ENCODE results near the gene MAGI2.

The MAGI2 gene

DNA sequence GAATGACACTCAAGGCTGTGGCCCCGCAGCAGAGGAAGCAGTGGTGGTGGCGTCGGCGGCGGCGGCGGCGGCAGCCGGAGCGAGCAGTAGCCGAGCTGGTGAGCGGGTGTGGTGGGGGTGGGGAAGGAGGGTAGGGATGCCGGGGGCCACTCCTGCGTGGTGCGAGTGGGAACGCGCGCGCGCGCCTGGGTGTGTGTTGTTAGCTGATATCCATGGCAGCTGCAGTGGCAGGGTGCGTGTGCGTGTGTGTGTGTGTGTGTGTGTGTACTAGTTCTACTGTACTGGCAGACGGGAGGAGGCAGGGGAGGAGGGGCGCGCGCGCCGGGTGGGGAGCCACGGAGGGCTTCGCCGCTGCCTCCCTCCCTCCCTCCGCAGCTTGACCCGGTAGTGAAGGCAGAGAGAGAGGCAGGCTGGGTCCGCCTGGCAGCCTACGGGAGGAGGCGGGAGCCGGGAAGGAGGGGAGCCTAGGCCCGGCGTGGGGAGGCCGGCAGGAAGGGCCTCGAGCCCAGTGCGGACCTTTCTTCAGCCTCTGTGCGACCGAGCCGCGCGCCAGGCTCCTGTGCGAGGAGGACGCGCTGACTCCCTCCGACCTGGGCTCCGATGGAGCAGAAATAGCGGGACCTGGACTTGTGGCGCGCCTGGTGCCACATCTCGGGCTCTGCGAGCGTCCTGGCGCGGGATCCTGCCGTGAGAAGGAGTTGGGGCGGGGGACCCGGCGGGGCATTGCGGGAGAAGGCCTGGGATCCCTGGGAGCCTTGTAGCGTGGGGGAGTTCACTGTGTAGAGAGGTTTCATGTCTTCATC is at the start of gene MAGI2:
MAGI2 (minus strand) TSS at position 110 of the 803 bp plus-strand sequence. CDS start 347 bp downstream, outside the sequence.
- peak; percentile 94 for DNase-seq

DNA sequence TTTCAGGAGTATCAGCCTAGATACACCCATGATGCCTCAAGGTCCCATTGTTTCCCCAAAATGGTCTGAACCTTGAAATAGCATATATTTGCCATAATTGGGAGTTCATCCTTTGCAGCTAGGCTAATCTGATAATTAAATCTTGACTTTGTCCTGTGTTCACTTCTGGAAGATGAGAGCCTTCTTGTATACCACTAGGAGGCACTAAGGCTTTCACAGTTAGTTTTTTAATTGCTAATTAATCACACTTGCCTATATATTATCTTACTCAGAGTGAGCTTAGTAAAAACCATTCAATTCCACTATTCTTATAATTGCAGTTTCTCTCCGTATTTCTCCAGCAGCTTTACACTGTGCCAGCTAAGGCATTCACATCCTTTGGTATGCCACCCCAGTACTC is 48.7 kb upstream of the MAGI2 start:
- no peak for DNase-seq

- DNase-seq = no peak
Measured at GRCh38 chr7:79500759-79501158, 47.3 kb upstream of the MAGI2 start.

DNA sequence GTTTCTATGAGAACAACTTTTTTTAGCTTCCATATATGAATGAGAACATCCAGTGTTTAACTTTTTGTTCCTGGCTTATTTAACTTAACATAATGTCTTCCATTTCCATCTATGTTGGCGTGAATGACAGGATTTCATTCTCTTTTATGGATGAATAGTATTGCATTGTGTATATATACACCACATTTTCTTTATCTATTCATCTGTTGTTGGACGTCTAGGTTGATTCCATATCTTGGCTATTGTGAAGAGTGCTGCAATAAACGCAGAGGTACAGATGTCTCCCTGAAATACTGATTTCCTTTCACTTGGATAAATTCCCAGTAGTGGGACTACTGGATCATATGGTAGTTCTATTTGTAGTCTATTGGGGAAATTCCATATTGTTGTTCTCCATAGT is 44.3 kb upstream of the MAGI2 start:
- DNase-seq = no peak

- DNase-seq = peak; percentile 10
Measured at GRCh38 chr7:79495544-79496272, 42.2 kb upstream of the MAGI2 start.

- no peak for DNase-seq
Measured at GRCh38 chr7:79494046-79494445, 40.6 kb upstream of the MAGI2 start.

GRCh38 chr7:79489371-79489770 is 35.9 kb upstream of the MAGI2 start:
- no peak for DNase-seq

DNA sequence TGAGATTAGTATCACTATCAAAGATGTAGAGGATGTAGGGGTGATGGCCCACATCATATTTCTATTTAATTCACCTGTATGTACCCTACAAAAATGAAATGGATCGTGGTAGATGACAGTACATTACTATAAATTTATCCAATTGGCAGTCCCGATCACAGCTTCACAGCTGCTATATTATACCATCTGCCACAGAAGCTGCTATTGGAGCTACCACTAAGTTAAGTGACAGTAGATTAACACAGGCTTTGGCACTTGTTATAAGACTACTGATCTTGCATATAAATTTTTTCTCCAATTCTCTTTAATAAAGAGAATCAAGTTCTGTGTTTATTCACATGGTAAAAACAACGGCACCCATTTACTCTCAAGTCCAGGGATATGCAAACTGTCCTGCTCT is 24.9 kb upstream of the MAGI2 start:
- DNase-seq = no peak

DNA sequence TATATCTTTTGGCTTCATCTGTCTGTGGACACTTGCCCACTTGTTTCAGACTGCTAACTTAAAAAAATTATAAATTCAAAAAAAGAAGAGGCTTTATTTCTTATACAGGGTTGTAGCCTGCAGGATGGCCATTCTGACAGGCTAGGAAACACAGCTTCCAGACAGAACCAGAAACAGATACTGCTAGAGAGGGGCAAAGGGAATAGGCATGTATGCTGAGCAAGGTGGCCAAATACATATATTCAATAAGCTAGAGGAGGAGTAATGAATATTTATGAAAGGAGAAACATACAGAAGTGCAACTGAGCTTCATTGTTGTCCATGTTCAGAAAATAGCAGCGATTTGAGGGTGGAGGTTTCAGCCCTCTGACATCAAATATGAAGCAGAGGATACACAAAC is 22.0 kb upstream of the MAGI2 start:
- no peak for DNase-seq

- DNase-seq = no peak
Measured at GRCh38 chr7:79471699-79472098, 18.2 kb upstream of the MAGI2 start.

DNA sequence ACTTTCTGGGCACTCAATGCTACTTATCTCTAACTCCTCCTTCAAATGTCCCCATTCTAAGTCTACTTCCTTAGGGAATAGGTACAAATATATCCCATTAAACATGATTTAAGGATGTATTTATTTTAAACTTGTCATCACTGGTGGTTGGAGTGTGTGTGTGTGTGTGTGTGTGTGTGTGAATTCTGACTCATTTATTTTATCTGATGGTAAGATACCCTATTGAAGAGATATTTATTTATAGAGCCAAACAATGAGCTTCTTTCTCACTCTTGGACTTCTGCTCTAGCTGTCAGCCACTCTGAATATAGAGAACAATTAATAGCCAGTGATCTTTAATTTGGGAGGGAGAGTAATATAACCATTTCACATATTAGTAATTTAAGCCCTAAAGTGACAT is 17.8 kb upstream of the MAGI2 start:
- no peak for DNase-seq

DNA sequence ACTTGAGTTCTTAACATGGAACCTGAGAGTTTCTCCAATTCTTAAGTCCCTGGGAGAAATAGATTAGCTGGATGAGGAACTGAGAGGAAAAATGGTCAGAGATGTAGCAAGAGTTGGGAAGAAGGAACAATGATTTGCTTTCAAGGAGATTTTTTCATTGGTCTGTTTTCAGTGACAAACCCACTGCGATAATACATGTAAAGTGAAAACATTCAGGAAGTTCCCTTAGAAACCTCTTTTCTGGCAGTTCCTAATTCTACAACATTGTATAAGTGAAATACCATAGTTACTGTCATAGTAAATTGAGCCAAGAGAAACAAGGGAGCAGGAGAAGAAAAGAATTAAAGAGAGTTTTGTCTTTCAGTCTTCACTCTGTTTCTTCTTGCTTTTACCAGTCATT is 12.1 kb upstream of the MAGI2 start:
- no peak for DNase-seq

- no peak for DNase-seq
Measured at GRCh38 chr7:79464051-79464450, 10.6 kb upstream of the MAGI2 start.

DNA sequence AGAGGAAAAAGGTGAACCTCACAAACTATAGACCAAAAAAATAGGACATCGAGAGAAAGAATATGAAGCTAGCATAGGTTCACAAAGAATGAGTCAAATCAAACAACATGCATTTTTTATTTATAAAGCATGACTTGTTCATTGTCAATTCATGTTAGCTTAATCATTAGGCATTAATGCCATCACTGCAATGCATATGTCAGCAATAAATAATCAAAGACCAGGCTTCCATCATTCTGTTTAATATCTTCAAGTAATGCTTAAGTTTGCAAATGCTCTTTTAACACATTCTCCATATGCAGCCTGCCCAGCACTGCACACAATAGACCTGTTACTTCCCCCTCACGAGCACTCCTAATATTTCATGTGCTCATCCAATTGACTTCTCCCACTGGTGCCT is 8.9 kb upstream of the MAGI2 start:
- DNase-seq = peak; percentile 50

DNA sequence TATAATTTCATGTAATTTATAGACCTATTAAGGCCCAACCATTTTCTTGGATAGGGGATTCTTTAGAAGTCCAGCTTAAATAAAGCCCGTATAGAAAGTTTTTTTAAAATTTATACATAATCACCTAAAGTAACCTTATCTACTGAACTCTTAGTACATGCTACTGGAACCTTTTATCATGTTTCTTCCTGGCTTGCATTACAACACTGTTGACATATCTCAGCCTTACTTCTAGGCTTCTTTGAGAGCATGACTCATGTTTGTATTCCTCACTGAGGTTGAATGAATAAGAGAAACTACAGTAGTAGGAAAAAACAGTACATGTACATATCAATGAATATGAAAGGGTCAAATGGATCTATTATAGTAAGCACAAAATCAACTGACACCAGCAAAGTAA is 8.2 kb upstream of the MAGI2 start:
- no peak for DNase-seq

DNA sequence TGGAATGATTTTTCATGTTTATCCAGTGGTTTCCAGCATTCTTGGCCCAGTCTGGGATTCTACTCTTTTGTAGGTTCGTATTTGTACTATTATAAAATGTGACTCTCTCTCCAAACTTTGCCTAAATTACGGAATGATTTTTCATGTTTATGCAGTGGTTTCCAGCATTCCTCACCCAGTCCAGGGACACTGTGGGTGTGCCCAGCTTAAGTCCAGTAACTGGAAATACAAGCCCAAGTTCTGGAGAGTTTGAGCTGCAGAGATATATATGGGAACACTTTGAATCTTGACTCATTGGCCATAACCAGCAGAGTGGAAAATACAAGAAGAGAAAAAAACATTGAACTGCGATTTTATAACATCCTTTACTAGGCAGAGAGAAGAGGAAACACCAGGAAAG is 5.9 kb upstream of the MAGI2 start:
- DNase-seq = no peak

DNA sequence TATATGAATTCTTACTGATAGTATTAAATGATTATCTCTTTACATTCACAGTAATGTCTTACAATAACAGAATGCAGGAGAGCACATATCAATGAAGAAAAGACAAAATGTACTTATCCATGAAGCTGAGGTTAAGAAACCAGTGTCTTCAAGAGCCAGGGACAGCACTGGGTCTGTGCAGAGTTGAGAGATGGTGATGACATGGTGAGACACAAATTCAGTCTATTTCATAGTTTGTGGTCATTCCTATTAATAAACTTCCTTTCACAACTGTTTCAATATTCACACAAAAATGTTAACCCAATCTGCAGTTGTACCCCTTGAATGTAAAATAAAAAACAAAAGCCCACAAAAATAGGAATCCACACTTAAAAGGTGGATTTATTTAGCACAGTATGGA is 5.3 kb upstream of the MAGI2 start:
- DNase-seq = no peak

DNA sequence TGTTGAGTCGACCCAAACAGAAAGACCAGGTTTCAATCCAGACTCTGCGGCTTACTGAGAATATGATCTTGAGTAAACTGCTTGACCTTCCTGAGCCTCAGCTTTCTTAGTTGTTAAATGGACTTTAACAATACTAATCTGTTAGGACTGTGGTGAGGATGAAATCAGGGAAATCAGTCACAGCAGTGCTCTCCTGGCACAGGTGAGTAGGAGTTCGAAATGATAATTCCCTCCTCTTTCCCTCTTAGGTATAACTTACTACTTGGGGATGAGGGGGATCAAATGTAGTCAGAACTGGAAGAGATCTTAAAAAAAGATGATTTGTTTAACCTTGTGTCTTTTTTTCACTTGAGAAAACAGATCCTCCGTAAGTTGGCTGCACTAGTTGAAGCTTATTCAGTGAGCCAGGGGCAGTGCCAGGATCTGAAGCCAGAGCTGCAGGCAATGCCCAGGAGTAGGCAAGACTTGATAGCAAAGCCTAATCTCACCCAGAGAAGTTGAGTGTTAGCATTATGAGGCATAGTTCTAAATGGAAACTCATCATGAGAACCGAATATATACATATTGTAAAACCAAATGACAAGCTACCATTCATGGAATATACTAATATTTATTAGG is 1.8 kb upstream of the MAGI2 start:
- no peak for DNase-seq

GRCh38 chr7:79454361-79454960 is 994 bp upstream of the MAGI2 start:
- no peak for DNase-seq

GRCh38 chr7:79453266-79453557 is 255 bp downstream of the MAGI2 start:
- no peak for DNase-seq

DNA sequence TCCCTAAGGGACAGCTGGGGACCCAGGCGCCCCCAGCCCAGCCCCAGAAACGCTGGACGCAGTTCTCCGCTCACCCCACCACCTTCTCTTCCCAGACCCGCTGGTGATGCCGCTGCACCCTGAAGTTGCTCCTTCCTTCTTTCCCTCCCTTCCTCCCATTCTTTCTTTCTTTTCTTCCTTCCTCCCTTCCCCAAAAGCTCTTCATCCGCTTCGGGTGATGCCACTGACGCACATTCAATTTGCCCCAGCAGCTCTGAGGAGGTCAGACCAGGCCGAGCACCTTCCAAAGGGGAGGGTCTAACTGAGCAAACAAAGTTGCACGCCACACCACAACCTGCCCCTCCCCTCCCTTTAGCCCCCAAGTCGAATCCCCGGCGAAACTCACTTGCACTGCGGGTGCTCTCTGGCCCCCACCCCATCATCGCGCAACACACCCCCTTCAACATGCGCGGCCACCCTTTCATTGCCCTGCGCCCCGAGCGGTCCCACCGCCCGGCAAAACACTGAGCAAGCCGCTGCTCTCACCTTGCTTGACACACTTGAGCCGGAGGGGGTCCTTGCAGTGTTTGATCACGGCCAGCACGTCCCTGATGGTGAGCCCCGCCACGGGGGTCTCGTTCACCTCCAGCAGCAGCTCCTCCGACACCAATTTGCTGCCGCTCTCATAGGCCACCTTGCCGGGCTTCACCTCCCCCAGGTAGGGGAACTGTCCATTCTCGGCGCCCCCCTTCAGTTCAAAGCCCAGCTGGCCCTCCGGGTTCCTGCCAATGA is 787 bp downstream of the MAGI2 start:
- DNase-seq = peak; percentile 72

DNA sequence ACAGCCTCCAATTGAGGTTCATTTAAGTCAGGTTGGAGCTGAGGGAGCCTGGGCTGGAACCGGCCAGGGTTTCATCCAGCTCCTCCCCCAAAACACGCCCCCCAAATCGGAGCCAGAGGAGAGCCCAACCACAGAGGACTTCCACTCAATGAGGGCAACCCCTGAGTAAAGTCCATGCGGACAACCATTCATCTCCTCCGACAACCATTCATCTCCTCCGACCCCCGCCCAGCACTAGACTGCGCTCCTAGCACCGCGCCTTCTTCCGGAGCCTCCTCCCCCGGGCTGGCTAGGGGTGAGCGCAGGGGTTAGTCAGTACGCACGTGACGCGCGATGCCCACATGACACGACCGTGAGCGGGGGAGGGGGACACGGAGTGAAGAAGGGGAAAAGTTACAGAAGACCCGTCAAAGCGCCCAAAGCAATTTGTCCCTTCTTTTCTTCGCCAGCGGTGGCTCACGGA is 1.4 kb downstream of the MAGI2 start:
- DNase-seq = peak; percentile 95

- DNase-seq = no peak
Measured at GRCh38 chr7:79451580-79451979, 1.9 kb downstream of the MAGI2 start.

All from eye (tissue), 1 donor.